OCI-LY1 (cell line): Measurements from ENCODE around the gene PRLR.

Experiments used
- H2AFZ ChIP-seq: fragments of 200-600 bp; sonication (generic), shearing (Covaris generic); 2 replicates; pipeline ENCODE4 v1.6.0; 2014; ENCODE audit warnings: antibody characterized with exemption, mild to moderate bottlenecking, low read length
- H3F3A ChIP-seq: fragments of 200-600 bp; sonication (generic), shearing (Covaris generic); 2 replicates; pipeline ENCODE4 v1.6.0; 2014; ENCODE audit warnings: mild to moderate bottlenecking, antibody characterized with exemption, low read length, moderate library complexity; ENCODE audit not compliant: insufficient read depth
- H3K27ac ChIP-seq: fragments of 200-600 bp; sonication (generic); 2 replicates; pipeline ENCODE4 v1.5.1; 2014; ENCODE audit warnings: low read length, mixed run types, mild to moderate bottlenecking, low read depth; ENCODE audit not compliant: poor library complexity, severe bottlenecking
- H3K27me3 ChIP-seq: fragments of 200-600 bp; sonication (generic); 2 replicates; pipeline ENCODE4 v1.6.0; 2014; ENCODE audit warnings: antibody characterized with exemption, mild to moderate bottlenecking, low read length, moderate library complexity; ENCODE audit not compliant: insufficient read depth
- H3K36me3 ChIP-seq: fragments of 200-600 bp; sonication (generic); 2 replicates; pipeline ENCODE4 v1.6.1; 2014; ENCODE audit warnings: mild to moderate bottlenecking, antibody characterized with exemption, low read length, moderate library complexity, mixed read lengths; ENCODE audit not compliant: insufficient read depth
- H3K4me1 ChIP-seq: fragments of 200-600 bp; sonication (generic); 2 replicates; pipeline ENCODE4 v1.5.1; 2014; ENCODE audit warnings: mild to moderate bottlenecking, low read length, moderate library complexity; ENCODE audit not compliant: insufficient read depth, severe bottlenecking
- H3K4me2 ChIP-seq: fragments of 200-600 bp; sonication (generic), shearing (Covaris generic); 2 replicates; pipeline ENCODE4 v1.6.1; 2014; ENCODE audit warnings: low read length
- H3K4me3 ChIP-seq: fragments of 200-600 bp; sonication (generic); 2 replicates; pipeline ENCODE4 v1.5.1; 2014; ENCODE audit warnings: low read length, low read depth, mild to moderate bottlenecking, mixed read lengths; ENCODE audit not compliant: poor library complexity, severe bottlenecking
- H3K79me2 ChIP-seq: fragments of 200-600 bp; shearing (Covaris generic); 2 replicates; pipeline ENCODE4 v1.6.1; 2016; ENCODE audit warnings: mixed run types, low read length, mixed read lengths; ENCODE audit not compliant: insufficient read depth
- H3K9ac ChIP-seq: fragments of 200-600 bp; sonication (generic), shearing (Covaris generic); 2 replicates; pipeline ENCODE4 v1.6.1; 2014; ENCODE audit warnings: mild to moderate bottlenecking, low read length, mixed read lengths
- H3K9me2 ChIP-seq: fragments of 200-600 bp; sonication (generic), shearing (Covaris generic); 2 replicates; pipeline ENCODE4 v1.6.1; 2014; ENCODE audit warnings: low read depth, mild to moderate bottlenecking, low read length, mixed read lengths
- H3K9me3 ChIP-seq: fragments of 200-600 bp; shearing (Covaris generic); 2 replicates; pipeline ENCODE4 v1.6.1; 2014; ENCODE audit warnings: low read length, mixed read lengths
- H4K20me1 ChIP-seq: fragments of 200-600 bp; sonication (generic), shearing (Covaris generic); 2 replicates; pipeline ENCODE4 v1.6.0; 2016; ENCODE audit warnings: mild to moderate bottlenecking, low read length; ENCODE audit not compliant: insufficient read depth
- CTCF ChIP-seq: fragments of 200-600 bp; sonication (generic), shearing (Covaris generic); IDR thresholded peaks from 2 replicates; pipeline ENCODE4 v1.5.1; 2017; ENCODE audit warnings: mild to moderate bottlenecking, antibody characterized with exemption, low read length, moderate library complexity, mixed read lengths
- EZH2 ChIP-seq: fragments of 200-600 bp; sonication (generic), shearing (Covaris generic); IDR thresholded peaks from 2 replicates; pipeline ENCODE4 v1.8.0; 2017; ENCODE audit warnings: borderline replicate concordance, mixed run types, mild to moderate bottlenecking, antibody characterized with exemption, low read length, moderate library complexity, mixed read lengths

PRLR gene

GRCh38 chr5:35083150-35083549, 147.1 kb downstream of the PRLR start:
- no peak overlapping the region for H3K4me3 ChIP-seq
- no peaks in the 10 kb centered on the region for H3K9me2 ChIP-seq
- no peak overlapping the region for H3K9ac ChIP-seq
- H3F3A ChIP-seq, result no peaks in the 10 kb centered on the region
- H3K36me3 ChIP-seq, result no peaks in the 10 kb centered on the region
- no peaks in the 10 kb centered on the region for H3K27me3 ChIP-seq
- TF ChIP-seq EZH2 (no peak), CTCF (no peak)
- no peaks in the 10 kb centered on the region for H3K79me2 ChIP-seq
- H2AFZ ChIP-seq, result no peak overlapping the region
- no peaks in the 10 kb centered on the region for H3K4me1 ChIP-seq
- no peaks in the 10 kb centered on the region for H3K9me3 ChIP-seq
- H4K20me1 ChIP-seq, result no peaks in the 10 kb centered on the region
- no peak overlapping the region for H3K4me2 ChIP-seq
- H3K27ac ChIP-seq, result no peak overlapping the region

- H3K27me3 ChIP-seq, result no peaks in the 10 kb centered on the region
- no peaks in the 10 kb centered on the region for H3K9me3 ChIP-seq
- TF ChIP-seq EZH2 (no peak), CTCF (no peak)
- no peak overlapping the region for H3K4me3 ChIP-seq
- no peak overlapping the region for H3K27ac ChIP-seq
- no peaks in the 10 kb centered on the region for H3K4me1 ChIP-seq
- H3F3A ChIP-seq, result no peaks in the 10 kb centered on the region
- H3K9me2 ChIP-seq, result no peaks in the 10 kb centered on the region
- no peaks in the 10 kb centered on the region for H3K79me2 ChIP-seq
- H3K36me3 ChIP-seq, result no peaks in the 10 kb centered on the region
- no peak overlapping the region for H3K9ac ChIP-seq
- no peak overlapping the region for H3K4me2 ChIP-seq
- no peak overlapping the region for H2AFZ ChIP-seq
- no peaks in the 10 kb centered on the region for H4K20me1 ChIP-seq
Observed at GRCh38 chr5:35082530-35082929, 147.8 kb downstream of the PRLR start.

- Histone ChIP-seq H3K4me2 (no peak overlapping the region), H4K20me1 (no peaks in the 10 kb centered on the region), H3K9ac (no peak overlapping the region), H3F3A (no peaks in the 10 kb centered on the region), H3K9me3 (no peaks in the 10 kb centered on the region), H3K36me3 (no peaks in the 10 kb centered on the region), H3K9me2 (no peaks in the 10 kb centered on the region), H3K27me3 (no peaks in the 10 kb centered on the region), H3K4me1 (no peaks in the 10 kb centered on the region), H3K27ac (no peak overlapping the region), H3K4me3 (no peak overlapping the region), H3K79me2 (no peaks in the 10 kb centered on the region), H2AFZ (no peak overlapping the region)
- TF ChIP-seq CTCF (no peak), EZH2 (no peak)
Observed at GRCh38 chr5:35081134-35081533, 149.2 kb downstream of the PRLR start.
